ENCODE data around the gene PRR16. TPM values are rescaled to one million over a fixed set of nuclear protein-coding genes. Genes with fewer than 3 reads are reported as not detected.

Gene PRR16
- total RNA-seq, 2 experiments from 2014 or later: not detected

- CTCF ChIA-PET: no interaction called here
- POLR2A ChIA-PET: no interaction called here
- H3K9me3 Mint-ChIP-seq: peaks cover 11% of the 10 kb centered on the region
- no peaks in the 10 kb centered on the region for H3K36me3 Mint-ChIP-seq (ENCODE audit: low read depth)
- H3K4me1 Mint-ChIP-seq: no peaks in the 10 kb centered on the region
- H3K4me3 Mint-ChIP-seq: no peak overlapping the region
- no peak overlapping the region for H3K27ac Mint-ChIP-seq
- H3K27me3 Mint-ChIP-seq: no peaks in the 10 kb centered on the region
- DNase-seq: no peak
These were observed 48.9 kb downstream of the PRR16 start for GRCh38 chr5:120512791-120513650.

- no peak for DNase-seq
- H3K4me3 Mint-ChIP-seq: no peak overlapping the region
- no peaks in the 10 kb centered on the region for H3K4me1 Mint-ChIP-seq
- CTCF ChIA-PET: no interaction called here
- no peaks in the 10 kb centered on the region for H3K27me3 Mint-ChIP-seq
- no peaks in the 10 kb centered on the region for H3K36me3 Mint-ChIP-seq (ENCODE audit: low read depth)
- POLR2A ChIA-PET: no interaction called here
- peaks cover 11% of the 10 kb centered on the region for H3K9me3 Mint-ChIP-seq
- H3K27ac Mint-ChIP-seq: no peak overlapping the region
These were observed 52.7 kb downstream of the PRR16 start for GRCh38 chr5:120516805-120517204.

GRCh38 chr5:120517607-120518252 lies 53.6 kb downstream of the PRR16 start:
- Mint-ChIP-seq H3K27ac (no peak overlapping the region), H3K27me3 (no peaks in the 10 kb centered on the region), H3K4me1 (no peaks in the 10 kb centered on the region), H3K36me3 (ENCODE audit: low read depth) (no peaks in the 10 kb centered on the region), H3K4me3 (no peak overlapping the region), H3K9me3 (peaks cover 8% of the 10 kb centered on the region)
- DNase-seq: no peak
- ChIA-PET POLR2A (no interaction called here), CTCF (no interaction called here)

GRCh38 chr5:120518581-120518980 lies 54.5 kb downstream of the PRR16 start:
- ChIA-PET POLR2A (no interaction called here), CTCF (no interaction called here)
- H3K27ac Mint-ChIP-seq: no peak overlapping the region
- no peaks in the 10 kb centered on the region for H3K36me3 Mint-ChIP-seq (ENCODE audit: low read depth)
- no peaks in the 10 kb centered on the region for H3K27me3 Mint-ChIP-seq
- H3K9me3 Mint-ChIP-seq: peaks cover 8% of the 10 kb centered on the region
- no peaks in the 10 kb centered on the region for H3K4me1 Mint-ChIP-seq
- no peak overlapping the region for H3K4me3 Mint-ChIP-seq
- no peak for DNase-seq

- H3K27ac Mint-ChIP-seq: no peak overlapping the region
- no peaks in the 10 kb centered on the region for H3K4me1 Mint-ChIP-seq
- DNase-seq: no peak
- ChIA-PET CTCF (no interaction called here), POLR2A (no interaction called here)
- no peaks in the 10 kb centered on the region for H3K27me3 Mint-ChIP-seq
- no peaks in the 10 kb centered on the region for H3K36me3 Mint-ChIP-seq (ENCODE audit: low read depth)
- no peak overlapping the region for H3K4me3 Mint-ChIP-seq
- H3K9me3 Mint-ChIP-seq: no peaks in the 10 kb centered on the region
These were observed 63.2 kb downstream of the PRR16 start for GRCh38 chr5:120527251-120527650.

- ChIA-PET CTCF (no interaction called here), POLR2A (no interaction called here)
- H3K4me3 Mint-ChIP-seq: no peak overlapping the region
- no peaks in the 10 kb centered on the region for H3K27me3 Mint-ChIP-seq
- H3K36me3 Mint-ChIP-seq (ENCODE audit: low read depth): no peaks in the 10 kb centered on the region
- H3K9me3 Mint-ChIP-seq: no peaks in the 10 kb centered on the region
- H3K27ac Mint-ChIP-seq: no peak overlapping the region
- DNase-seq: no peak
- H3K4me1 Mint-ChIP-seq: no peaks in the 10 kb centered on the region
These were observed 64.5 kb downstream of the PRR16 start for GRCh38 chr5:120528609-120529008.

- Mint-ChIP-seq H3K36me3 (ENCODE audit: low read depth) (no peaks in the 10 kb centered on the region), H3K9me3 (no peaks in the 10 kb centered on the region), H3K27me3 (no peaks in the 10 kb centered on the region), H3K4me3 (no peak overlapping the region), H3K27ac (no peak overlapping the region), H3K4me1 (no peaks in the 10 kb centered on the region)
- ChIA-PET POLR2A (no interaction called here), CTCF (no interaction called here)
- no peak for DNase-seq
These were observed 65.3 kb downstream of the PRR16 start for GRCh38 chr5:120529386-120529785.

- CTCF ChIA-PET: no interaction called here
- no peaks in the 10 kb centered on the region for H3K27me3 Mint-ChIP-seq
- no peak for DNase-seq
- no peaks in the 10 kb centered on the region for H3K9me3 Mint-ChIP-seq
- no peaks in the 10 kb centered on the region for H3K4me1 Mint-ChIP-seq
- H3K4me3 Mint-ChIP-seq: no peak overlapping the region
- no peak overlapping the region for H3K27ac Mint-ChIP-seq
- no peaks in the 10 kb centered on the region for H3K36me3 Mint-ChIP-seq (ENCODE audit: low read depth)
- POLR2A ChIA-PET: no interaction called here
These were observed 67.1 kb downstream of the PRR16 start for GRCh38 chr5:120531215-120531614.

GRCh38 chr5:120532835-120533234 lies 68.7 kb downstream of the PRR16 start:
- ChIA-PET POLR2A (no interaction called here), CTCF (no interaction called here)
- H3K36me3 Mint-ChIP-seq (ENCODE audit: low read depth): no peaks in the 10 kb centered on the region
- H3K4me3 Mint-ChIP-seq: no peak overlapping the region
- H3K9me3 Mint-ChIP-seq: no peaks in the 10 kb centered on the region
- no peak for DNase-seq
- H3K27ac Mint-ChIP-seq: no peak overlapping the region
- H3K4me1 Mint-ChIP-seq: no peaks in the 10 kb centered on the region
- no peaks in the 10 kb centered on the region for H3K27me3 Mint-ChIP-seq

GRCh38 chr5:120533581-120533980 lies 69.5 kb downstream of the PRR16 start:
- Mint-ChIP-seq H3K36me3 (ENCODE audit: low read depth) (no peaks in the 10 kb centered on the region), H3K27me3 (no peaks in the 10 kb centered on the region), H3K4me1 (no peaks in the 10 kb centered on the region), H3K9me3 (no peaks in the 10 kb centered on the region), H3K27ac (no peak overlapping the region), H3K4me3 (no peak overlapping the region)
- no peak for DNase-seq
- ChIA-PET POLR2A (no interaction called here), CTCF (no interaction called here)

- DNase-seq: no peak
- H3K4me1 Mint-ChIP-seq: no peaks in the 10 kb centered on the region
- no peaks in the 10 kb centered on the region for H3K27me3 Mint-ChIP-seq
- H3K36me3 Mint-ChIP-seq (ENCODE audit: low read depth): no peaks in the 10 kb centered on the region
- POLR2A ChIA-PET: no interaction called here
- CTCF ChIA-PET: no interaction called here
- no peak overlapping the region for H3K27ac Mint-ChIP-seq
- no peak overlapping the region for H3K4me3 Mint-ChIP-seq
- H3K9me3 Mint-ChIP-seq: peaks cover 2% of the 10 kb centered on the region
These were observed 71.8 kb downstream of the PRR16 start for GRCh38 chr5:120535900-120536299.

- Mint-ChIP-seq H3K27ac (no peak overlapping the region), H3K4me3 (no peak overlapping the region), H3K4me1 (no peaks in the 10 kb centered on the region), H3K9me3 (peaks cover 2% of the 10 kb centered on the region), H3K27me3 (no peaks in the 10 kb centered on the region), H3K36me3 (ENCODE audit: low read depth) (no peaks in the 10 kb centered on the region)
- POLR2A ChIA-PET: no interaction called here
- CTCF ChIA-PET: no interaction called here
- DNase-seq: no peak
These were observed 74.0 kb downstream of the PRR16 start for GRCh38 chr5:120538149-120538548.

GRCh38 chr5:120538644-120539043 lies 74.5 kb downstream of the PRR16 start:
- Mint-ChIP-seq H3K36me3 (ENCODE audit: low read depth) (no peaks in the 10 kb centered on the region), H3K9me3 (peaks cover 2% of the 10 kb centered on the region), H3K4me1 (no peaks in the 10 kb centered on the region), H3K27me3 (no peaks in the 10 kb centered on the region), H3K4me3 (no peak overlapping the region), H3K27ac (no peak overlapping the region)
- CTCF ChIA-PET: no interaction called here
- no peak for DNase-seq
- POLR2A ChIA-PET: no interaction called here

- ChIA-PET CTCF (no interaction called here), POLR2A (no interaction called here)
- DNase-seq: no peak
- Mint-ChIP-seq H3K9me3 (peaks cover 2% of the 10 kb centered on the region), H3K36me3 (ENCODE audit: low read depth) (no peaks in the 10 kb centered on the region), H3K27ac (no peak overlapping the region), H3K27me3 (no peaks in the 10 kb centered on the region), H3K4me1 (no peaks in the 10 kb centered on the region), H3K4me3 (no peak overlapping the region)
These were observed 75.4 kb downstream of the PRR16 start for GRCh38 chr5:120539471-120539870.
